IPS DF 6.9 (cell line): Measurements from ENCODE around the gene TP53BP2.

Source experiments
- DNase-seq: peaks from one replicate; pipeline ENCODE4 v3.0.0-alpha.2; 2013; ENCODE audit warnings: low read depth, low spot score
- H3K27ac ChIP-seq: one replicate; pipeline ENCODE4 v1.5.1; 2013; ENCODE audit warnings: low read length, control low read depth
- H3K27me3 ChIP-seq: 2 replicates; pipeline ENCODE4 v1.6.1; 2013; ENCODE audit warnings: mild to moderate bottlenecking, low read length; ENCODE audit not compliant: control insufficient read depth, insufficient read depth
- H3K36me3 ChIP-seq: 2 replicates; pipeline ENCODE4 v1.6.1; 2013; ENCODE audit warnings: low read length; ENCODE audit not compliant: control insufficient read depth, insufficient read depth
- H3K4me1 ChIP-seq: 2 replicates; pipeline ENCODE4 v1.6.1; 2013; ENCODE audit warnings: low read length; ENCODE audit not compliant: control insufficient read depth, insufficient read depth
- H3K4me3 ChIP-seq: 2 replicates; pipeline ENCODE4 v1.5.1; 2013; ENCODE audit warnings: mild to moderate bottlenecking, low read length
- H3K9me3 ChIP-seq: 2 replicates; pipeline ENCODE4 v1.6.1; 2013; ENCODE audit warnings: low read length, inconsistent platforms; ENCODE audit not compliant: control insufficient read depth, insufficient read depth
- WGBS: extraction: QIAGEN DNeasy Blood & Tissue Kit; methylation state at CpG from one replicate; pipeline ENCODE4 v1.1.7; 2013; ENCODE audit warnings: mixed read lengths, missing lambda C conversion rate; ENCODE audit not compliant: insufficient read length, insufficient coverage; 5-methylcytosine and 5-hydroxymethylcytosine counted together

TP53BP2 gene

GRCh38 chr1:223776075-223776814 is 69.5 kb downstream of the TP53BP2 start:
- Histone ChIP-seq H3K27me3 (no peaks in the 10 kb centered on the region), H3K27ac (no peak overlapping the region), H3K4me1 (no peaks in the 10 kb centered on the region), H3K9me3 (no peaks in the 10 kb centered on the region), H3K36me3 (peaks cover 7% of the 10 kb centered on the region), H3K4me3 (no peak overlapping the region)
- DNase-seq: no peak
- WGBS: no CpG with 5 or more reads among the region's 9 CpGs

- DNase-seq: no peak
- H3K27me3 ChIP-seq: no peaks in the 10 kb centered on the region
- peaks cover 7% of the 10 kb centered on the region for H3K36me3 ChIP-seq
- no CpG with 5 or more reads among the region's 1 CpG for WGBS
- H3K9me3 ChIP-seq: no peaks in the 10 kb centered on the region
- H3K27ac ChIP-seq: no peak overlapping the region
- H3K4me3 ChIP-seq: no peak overlapping the region
- H3K4me1 ChIP-seq: no peaks in the 10 kb centered on the region
Measured at GRCh38 chr1:223775711-223776074, 70.1 kb downstream of the TP53BP2 start.

- Histone ChIP-seq H3K27ac (no peak overlapping the region), H3K27me3 (no peaks in the 10 kb centered on the region), H3K4me3 (no peak overlapping the region), H3K36me3 (peaks cover 4% of the 10 kb centered on the region), H3K9me3 (no peaks in the 10 kb centered on the region), H3K4me1 (no peaks in the 10 kb centered on the region)
- DNase-seq: no peak
- no CpG with 5 or more reads among the region's 4 CpGs for WGBS
Measured at GRCh38 chr1:223775054-223775453, 70.7 kb downstream of the TP53BP2 start.

- H3K9me3 ChIP-seq: no peaks in the 10 kb centered on the region
- no peaks in the 10 kb centered on the region for H3K27me3 ChIP-seq
- WGBS: no CpG with 5 or more reads among the region's 6 CpGs
- H3K27ac ChIP-seq: no peak overlapping the region
- H3K36me3 ChIP-seq: peaks cover 4% of the 10 kb centered on the region
- no peak overlapping the region for H3K4me3 ChIP-seq
- DNase-seq: no peak
- H3K4me1 ChIP-seq: no peaks in the 10 kb centered on the region
Measured at GRCh38 chr1:223774134-223774814, 71.5 kb downstream of the TP53BP2 start.

- WGBS: no CpG with 5 or more reads among the region's 5 CpGs
- Histone ChIP-seq H3K4me3 (no peak overlapping the region), H3K36me3 (peaks cover 4% of the 10 kb centered on the region), H3K9me3 (no peaks in the 10 kb centered on the region), H3K27me3 (no peaks in the 10 kb centered on the region), H3K4me1 (no peaks in the 10 kb centered on the region), H3K27ac (no peak overlapping the region)
- no peak for DNase-seq
Measured at GRCh38 chr1:223772771-223773160, 73.0 kb downstream of the TP53BP2 start.

GRCh38 chr1:223771814-223772770 is 73.7 kb downstream of the TP53BP2 start:
- no peaks in the 10 kb centered on the region for H3K9me3 ChIP-seq
- WGBS: no CpG with 5 or more reads among the region's 16 CpGs
- H3K4me1 ChIP-seq: no peaks in the 10 kb centered on the region
- H3K27me3 ChIP-seq: no peaks in the 10 kb centered on the region
- no peak overlapping the region for H3K27ac ChIP-seq
- no peak for DNase-seq
- peaks cover 4% of the 10 kb centered on the region; the same call in 1 of the 2 replicates for H3K36me3 ChIP-seq
- H3K4me3 ChIP-seq: no peak overlapping the region

GRCh38 chr1:223771469-223771813 is 74.3 kb downstream of the TP53BP2 start:
- Histone ChIP-seq H3K4me1 (no peaks in the 10 kb centered on the region), H3K4me3 (no peak overlapping the region), H3K27me3 (no peaks in the 10 kb centered on the region), H3K36me3 (peaks cover 3% of the 10 kb centered on the region; the same call in 1 of the 2 replicates), H3K9me3 (no peaks in the 10 kb centered on the region), H3K27ac (no peak overlapping the region)
- DNase-seq: no peak
- WGBS: no CpG with 5 or more reads among the region's 2 CpGs

- no CpG with 5 or more reads among the region's 9 CpGs for WGBS
- Histone ChIP-seq H3K27me3 (no peaks in the 10 kb centered on the region), H3K27ac (no peak overlapping the region), H3K9me3 (no peaks in the 10 kb centered on the region), H3K4me3 (no peak overlapping the region), H3K36me3 (no peaks in the 10 kb centered on the region), H3K4me1 (no peaks in the 10 kb centered on the region)
- no peak for DNase-seq
Measured at GRCh38 chr1:223770621-223771315, 75.0 kb downstream of the TP53BP2 start.

- no peaks in the 10 kb centered on the region for H3K4me1 ChIP-seq
- no peaks in the 10 kb centered on the region for H3K36me3 ChIP-seq
- DNase-seq: no peak
- no peaks in the 10 kb centered on the region for H3K27me3 ChIP-seq
- H3K27ac ChIP-seq: no peak overlapping the region
- H3K9me3 ChIP-seq: no peaks in the 10 kb centered on the region
- no peak overlapping the region for H3K4me3 ChIP-seq
- no CpG with 5 or more reads among the region's 7 CpGs for WGBS
Measured at GRCh38 chr1:223765719-223766340, 79.9 kb downstream of the TP53BP2 start.
